Stimulated activated CD4-positive, alpha-beta T cell treated with anti-CD3 and anti-CD28 coated beads, Interleukin-12 subunit alpha, Interleukin-12 subunit beta, amount 100 ng/mL, for 48 hours (primary cell): ENCODE data around the gene OVOL2.
A peak's percentile ranks its signal among the peaks of the same experiment; 100 is the strongest.

Experiments
- DNase-seq, 3 donors: peaks; one replicate each; pipeline ENCODE4 v3.0.0-alpha.2; 2020; ENCODE audit warnings: low read depth in 2 of 3, low spot score in 1 of 3

Gene OVOL2

DNA sequence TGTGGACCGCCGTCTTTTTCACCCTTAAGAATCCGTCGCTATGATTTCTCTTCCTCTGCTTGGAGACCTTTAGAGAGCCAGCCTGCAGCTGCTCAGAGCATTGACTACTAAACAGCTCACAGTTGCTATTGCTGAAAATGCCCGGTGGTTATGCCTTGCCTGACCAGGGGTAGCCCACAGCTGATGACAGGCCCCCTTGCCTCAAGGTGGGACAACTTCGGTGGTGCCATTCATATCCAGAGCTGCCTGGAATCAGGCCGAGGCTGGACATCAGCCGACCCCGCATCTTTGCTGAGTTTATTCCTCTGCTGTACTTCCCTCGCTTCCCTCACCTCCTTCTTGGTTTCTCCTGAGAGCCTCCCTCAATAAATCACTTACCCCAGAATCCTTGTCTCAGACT is 39.6 kb downstream of the OVOL2 start:
- DNase-seq: no peak

DNA sequence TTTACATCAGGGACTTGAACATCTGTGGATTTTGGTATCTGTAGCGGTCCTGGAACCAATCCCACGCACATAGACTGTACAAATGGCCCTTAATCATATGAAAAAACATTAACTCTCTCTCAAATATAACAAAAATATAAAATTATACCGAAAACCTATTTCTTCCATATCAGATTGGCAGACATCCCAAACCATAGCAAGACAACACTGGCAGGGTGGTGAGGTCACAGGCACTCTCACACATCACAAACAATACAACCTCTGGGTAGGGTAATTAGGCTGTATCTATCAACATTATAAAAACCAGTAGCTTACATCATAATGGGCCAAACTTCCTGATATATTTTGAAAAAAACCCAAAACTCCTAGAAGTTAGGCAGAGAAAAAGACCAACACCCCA is 40.9 kb downstream of the OVOL2 start:
- no peak for DNase-seq

DNA sequence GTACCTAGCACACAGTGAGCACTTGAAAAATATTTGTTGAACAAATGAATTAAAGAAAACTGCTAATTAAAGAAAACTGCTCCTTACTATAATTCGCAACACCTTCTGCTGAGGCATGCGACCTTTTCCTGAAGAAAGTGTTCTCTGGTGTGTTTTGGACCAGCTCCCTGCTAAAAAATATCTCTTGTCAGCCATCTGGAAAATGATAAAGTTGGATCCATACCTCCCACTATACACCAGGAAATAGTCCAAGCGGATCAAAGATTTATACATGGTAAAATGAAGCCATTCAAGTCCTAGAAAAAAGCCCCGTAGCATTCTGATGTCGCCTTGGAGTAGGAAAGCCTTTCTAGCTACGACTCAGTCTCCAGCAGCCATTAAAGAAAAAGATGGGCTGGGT is 43.3 kb downstream of the OVOL2 start:
- DNase-seq: no peak

DNA sequence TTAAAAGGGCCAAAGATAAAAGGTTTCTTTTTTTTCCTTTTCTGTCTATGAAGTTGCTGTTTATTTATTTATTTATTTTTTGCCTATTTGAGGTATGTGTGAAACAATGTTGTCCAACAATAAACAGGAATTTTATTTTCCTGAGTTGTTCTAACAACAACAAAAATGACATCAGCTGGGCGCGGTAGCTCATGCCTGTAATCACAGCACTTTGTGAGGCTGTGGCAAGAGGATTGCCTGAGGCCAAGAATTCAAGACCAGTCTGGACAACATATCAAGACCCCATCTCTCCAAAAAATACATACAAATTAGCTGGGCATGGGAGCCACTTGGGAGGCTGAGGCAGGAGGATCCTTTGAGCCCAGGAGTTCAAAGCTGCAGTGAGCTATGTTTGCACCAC is 44.8 kb downstream of the OVOL2 start:
- no peak for DNase-seq

DNA sequence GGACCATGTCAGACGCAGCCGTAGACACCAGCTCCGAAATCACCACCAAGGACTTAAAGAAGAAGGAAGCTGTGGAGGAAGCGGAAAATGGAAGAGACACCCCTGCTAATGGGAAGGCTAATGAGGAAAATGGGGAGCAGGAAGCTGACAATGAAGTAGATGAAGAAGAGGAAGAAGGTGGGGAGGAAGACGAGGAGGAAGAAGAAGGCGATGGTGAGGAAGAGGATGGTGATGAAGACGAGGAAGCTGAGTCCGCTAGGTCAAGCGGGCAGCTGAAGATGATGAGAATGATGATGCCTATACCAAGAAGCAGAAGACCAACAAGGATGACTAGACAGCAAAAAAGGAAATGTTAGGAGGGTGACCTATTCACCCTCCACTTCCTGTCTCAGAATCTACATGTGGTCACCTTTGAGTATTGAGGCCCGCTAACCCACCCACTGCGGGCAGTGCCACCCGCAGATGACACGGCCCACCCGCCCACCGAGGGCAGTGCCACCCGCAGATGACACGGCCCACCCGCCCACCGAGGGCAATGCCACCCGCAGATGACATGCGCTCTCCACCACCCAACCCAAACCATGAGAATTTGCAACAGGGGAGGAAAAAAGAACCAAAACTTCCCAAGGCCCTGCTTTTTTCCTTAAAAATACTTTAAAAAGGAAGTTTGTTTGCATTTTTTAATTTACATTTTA is 45.6 kb downstream of the OVOL2 start:
- no peak for DNase-seq

DNA sequence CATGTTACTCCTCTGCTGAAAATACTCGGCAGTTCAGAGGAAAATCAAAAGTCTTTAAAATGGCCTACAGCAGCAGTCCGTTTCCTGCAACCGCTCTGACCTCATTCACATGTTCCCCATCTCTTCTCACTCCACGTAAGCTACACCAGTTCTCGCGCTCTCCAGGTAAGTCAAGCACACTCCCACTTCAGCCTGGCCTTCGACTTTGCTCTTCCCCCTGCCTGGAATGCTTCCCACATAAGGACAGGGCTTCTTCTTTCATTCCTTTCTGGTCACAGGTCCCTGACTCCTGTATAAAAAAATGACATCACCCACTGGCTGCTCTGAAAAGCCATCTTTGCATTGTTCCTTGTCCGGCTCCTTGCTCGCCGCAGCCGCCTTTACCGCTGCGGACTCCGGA is 46.2 kb downstream of the OVOL2 start:
- DNase-seq: no peak

DNA sequence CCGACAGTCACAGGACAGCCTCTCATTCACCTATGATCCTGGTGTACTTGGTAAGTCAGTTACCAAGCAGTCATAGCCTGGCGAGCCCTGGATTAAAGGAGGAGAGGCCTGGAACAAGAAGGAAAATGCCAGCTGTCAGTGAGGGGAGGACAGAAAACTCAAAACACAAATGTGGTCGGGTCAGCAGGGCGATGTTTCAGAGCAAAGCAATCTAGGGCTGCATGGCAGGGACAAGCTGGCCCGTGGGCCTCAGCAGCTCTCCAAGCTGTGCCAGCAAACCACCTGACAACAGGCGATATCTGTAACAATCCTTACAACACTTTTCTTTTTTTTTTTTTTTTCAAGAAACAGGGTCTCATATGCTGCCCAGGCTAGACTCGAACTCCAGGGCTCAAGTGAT is 48.6 kb downstream of the OVOL2 start:
- DNase-seq: no peak

DNA sequence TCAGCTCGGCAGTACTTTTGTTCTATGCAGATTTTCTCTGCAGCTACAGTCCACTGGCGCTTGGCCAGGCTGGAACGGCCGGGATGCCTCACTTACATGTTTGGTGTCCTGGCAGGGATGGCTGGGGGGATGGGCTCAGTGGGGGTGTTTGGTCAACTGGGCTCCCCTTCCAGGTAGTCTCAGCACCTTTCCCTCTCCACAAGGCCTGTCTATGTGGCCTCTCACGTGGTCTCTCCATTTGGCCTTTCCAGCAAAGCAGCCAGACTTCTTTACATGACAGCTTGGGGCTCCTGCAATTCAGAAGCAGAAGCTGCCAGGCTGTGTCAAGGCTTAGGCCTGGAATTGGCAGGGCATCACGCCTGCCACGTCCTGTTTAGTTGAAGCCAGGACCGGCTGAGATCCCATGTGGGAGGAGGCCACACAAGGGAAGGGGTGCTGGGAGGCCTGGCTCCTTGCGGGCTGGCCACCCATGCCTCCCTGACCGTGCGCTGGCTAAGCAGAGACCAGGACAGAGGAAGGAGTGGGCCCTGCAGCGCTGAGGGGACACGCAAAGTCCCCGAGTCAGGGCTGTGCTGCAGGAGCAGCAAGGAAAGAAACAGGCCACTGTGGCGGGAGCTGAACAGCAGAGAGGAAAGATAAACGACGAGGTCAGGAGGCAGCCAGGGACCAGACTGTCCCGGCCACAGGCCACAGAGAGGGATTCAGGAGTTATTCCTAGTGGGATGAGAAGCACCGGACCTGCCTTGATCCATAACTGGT is 50.0 kb downstream of the OVOL2 start:
- DNase-seq: no peak

DNA sequence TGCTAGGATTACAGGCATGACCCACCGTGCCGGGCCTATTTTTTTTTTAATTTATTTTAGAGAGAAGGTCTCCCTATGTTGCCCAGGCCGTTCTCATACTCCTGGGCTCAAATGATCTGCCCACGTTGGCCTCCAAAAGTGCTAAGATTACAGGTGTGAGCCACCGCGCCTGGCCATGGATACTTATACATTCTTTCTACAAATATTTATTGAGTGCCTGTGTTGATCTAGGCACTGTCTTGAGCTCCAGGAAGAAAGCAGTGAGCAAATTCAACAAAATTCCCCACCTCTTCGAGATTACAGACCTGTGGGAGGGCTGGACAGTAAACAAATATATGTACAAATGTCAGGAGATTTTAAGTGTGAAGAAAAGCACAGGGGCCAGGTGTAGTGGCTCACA is 51.0 kb downstream of the OVOL2 start:
- DNase-seq: no peak

DNA sequence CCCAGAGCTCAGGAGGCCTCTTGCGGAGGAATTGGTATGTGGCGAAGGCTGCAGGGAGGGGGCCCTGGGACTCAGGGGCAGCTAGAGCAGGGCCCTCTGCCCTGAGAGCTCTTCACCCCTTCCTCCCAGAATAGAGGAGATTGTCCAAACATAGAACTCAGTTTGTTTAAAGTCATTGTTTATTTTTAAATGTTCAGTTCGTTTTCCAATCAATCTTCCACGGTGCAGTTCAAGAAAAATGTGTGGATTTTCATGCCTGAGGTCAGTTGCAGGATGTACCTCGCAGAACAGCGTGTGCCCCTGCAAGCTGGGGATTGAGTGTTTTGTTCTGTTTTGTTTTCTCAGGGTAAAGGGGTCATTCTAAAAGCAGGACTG is 51.7 kb downstream of the OVOL2 start:
- DNase-seq: no peak

DNA sequence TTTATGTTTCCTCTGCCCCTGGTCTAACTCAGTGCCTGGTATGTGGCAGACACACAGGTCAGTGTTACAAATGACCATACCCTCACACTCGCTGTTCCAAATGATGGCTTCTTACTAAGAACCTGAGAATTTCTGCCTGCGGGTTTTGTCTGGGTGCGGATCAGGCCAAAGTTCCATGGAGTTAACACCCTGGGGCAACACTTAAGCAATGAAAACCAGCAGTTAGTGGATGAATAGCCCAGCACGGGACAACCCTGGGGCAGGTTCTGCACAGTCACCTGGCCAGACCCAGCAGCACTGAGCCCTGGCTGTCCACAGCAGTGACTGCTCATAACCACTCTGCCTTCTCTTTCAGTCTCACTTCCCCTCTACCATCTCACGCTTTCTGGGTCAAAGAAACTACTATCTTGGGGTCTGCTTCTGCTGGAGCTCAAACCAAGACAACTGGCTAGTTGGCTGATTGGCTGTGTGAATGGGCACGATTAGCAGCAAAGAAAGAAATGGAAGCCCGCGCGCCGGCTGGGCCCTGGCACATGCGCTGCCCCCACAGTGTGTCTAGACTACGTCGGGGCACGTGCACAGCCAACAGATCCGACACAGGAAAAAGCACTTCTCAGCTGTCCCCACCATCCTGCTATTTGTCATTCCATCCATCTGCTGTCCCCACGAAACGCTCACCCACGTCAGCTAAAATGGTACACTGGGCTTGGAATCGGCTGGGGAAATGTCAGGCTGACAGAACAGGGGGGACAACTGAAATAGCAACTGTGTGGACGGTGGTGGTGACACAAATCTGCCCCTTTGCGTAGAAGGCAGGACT is 52.3 kb downstream of the OVOL2 start:
- no peak for DNase-seq

DNA sequence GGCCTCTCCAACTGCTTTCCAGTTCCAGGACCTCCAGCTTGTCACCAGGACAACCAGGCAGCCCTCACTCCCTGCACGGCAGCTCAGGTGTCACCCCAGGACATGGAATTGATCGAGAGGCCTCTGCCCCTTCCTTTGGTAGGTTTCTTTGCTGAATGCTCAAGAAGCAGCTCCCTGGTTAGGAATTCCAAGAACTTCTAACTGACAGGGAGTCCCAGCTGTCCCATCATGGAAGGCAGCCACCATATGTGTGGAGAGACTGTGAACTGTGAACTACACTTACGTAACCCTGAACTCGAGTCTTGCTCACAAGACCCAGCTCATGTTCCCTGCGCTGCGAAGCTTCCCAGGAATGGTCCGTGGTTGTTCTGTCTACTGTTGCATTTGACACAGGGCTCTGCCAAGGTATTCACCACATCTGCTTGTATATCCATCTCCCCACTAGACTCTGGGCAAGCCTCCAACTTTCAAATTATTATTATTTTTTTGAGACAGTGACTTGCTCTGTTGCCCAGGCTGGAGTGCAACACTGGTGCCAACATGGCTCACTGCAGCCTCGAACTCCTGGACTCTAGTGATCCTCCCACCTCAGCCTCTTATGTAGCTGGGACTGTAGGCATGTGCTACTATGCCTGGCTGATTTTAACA is 53.2 kb downstream of the OVOL2 start:
- no peak for DNase-seq

DNA sequence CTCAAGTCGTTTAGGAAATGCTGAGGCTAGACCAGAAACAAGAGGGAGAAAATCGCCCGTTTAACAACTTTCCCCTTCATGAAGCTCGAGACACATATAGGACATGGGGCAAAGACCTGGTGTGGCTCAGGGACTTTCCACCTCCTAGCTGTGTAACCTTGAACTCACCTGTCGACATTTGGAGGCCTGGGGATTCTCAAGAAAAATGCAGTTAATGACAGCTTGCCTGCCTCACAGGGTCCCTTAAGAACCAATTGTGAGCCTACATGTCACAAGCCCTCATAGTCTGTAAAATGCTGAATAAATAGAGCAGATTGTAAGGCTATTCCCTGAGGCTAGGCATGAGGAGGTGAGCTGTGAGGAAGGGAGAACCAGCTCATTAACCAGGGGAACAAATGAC is 53.8 kb downstream of the OVOL2 start:
- no peak for DNase-seq

DNA sequence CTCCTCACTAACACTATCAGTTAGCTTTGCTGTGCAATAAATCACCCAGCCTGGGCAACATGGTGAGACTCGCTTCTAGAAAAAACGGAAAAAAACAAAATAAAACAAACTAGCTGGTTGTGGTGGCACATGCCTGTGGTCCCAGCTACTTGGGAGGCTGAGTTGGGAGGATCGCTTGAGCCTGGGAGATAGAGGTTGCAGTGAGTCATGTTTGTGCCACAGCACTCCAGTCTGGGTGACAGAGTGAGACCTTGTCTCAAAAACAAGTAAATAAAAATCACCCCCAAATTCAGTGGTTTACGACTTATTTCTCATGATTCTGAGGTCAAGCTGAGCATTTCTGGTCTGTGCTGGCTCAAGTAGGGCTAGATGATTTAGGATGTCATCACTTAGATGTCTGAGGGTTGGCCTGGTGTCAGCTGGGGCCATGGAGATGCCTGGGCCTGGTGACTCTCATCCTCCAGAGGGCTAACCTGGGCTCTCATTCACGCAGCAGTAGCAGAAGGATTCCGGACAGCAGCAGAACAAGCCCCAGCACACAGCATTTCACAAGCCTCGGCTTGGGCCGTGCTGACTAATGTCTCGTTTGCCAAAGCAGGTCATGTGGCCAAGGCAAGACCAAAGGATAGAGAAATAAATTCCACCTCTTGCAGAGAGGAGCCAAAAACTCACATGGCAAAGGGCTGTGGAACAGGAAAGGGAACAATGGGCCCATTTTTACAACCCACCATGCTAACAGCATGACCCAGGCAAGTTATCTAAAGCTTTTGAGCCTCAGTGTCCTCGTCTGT is 56.4 kb downstream of the OVOL2 start:
- no peak for DNase-seq

DNA sequence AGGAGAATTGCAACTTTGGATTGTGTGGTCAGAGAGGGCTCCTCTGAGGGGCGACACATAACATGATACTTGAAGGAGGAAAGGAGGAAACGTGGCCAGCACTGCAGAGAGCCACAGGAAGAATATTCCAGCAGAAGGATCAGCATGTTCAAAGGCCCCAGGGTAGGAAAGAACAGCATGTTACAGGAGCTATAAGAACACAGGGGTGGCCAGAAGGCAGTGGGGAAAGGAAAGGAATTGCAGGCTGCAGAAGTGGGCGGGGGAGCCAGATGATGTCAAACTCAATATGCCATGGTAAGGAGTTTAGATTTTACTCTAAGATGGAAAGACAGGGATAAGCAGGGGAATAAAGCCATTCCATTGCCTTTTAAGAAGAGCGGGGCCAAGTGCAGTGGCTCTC is 58.1 kb downstream of the OVOL2 start:
- no peak for DNase-seq

DNA sequence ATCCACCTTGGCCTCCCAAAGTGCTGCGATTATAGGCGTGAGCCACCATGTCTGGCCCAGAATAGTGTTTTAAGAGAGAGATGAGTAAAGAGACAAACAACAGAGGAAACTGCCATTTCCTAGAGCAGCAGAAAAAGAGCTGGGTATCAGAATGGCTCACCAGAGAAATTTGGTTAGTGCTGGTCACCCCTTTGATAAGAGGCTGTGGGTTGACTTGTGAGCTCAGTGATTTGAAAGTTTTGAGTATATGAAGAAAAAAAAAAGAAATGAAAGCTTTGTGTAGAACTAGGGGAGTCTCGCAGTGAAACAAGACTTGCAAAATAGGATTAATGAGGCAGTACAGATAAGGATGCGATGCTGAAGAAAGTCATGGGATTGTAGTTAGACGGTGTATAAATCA is 59.3 kb downstream of the OVOL2 start:
- DNase-seq: no peak

DNA sequence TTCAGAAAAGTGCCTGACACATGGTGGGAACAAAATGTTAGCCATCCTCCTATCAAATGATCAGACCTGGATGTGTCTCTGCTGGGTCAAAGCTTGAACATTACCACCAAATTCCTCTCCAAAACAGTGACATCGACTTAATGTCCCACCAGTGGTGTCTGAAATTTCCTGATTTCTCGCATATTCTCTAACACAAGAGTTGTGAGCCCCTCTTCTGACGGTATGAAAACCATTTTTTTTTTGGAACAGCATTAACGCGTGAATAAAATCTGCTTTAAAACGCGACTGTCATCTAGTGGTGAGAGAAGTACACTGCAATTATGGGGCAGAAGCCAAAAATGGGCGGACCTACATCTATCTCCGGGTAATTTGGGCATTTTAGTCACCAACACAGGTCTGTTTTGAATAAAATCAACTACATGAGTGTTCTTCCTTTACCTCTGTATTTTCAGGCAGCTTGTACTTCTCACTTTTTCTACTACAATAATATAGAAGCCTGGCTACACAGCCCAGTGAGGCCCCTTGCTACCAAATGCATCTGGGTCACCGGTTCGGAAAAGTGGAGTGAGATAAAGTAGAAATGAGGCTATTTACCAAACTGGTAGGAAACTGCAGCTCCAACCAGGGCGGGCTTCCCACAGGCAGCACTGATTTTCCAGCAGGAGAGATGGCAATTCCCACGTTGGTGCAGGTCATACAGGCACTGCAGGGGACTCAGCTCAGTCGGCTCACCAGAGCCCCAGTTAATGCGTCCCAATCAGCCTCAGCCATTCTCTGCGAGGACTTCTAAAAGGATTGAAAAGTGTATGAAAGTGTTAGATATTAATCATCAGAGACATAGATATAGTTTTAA is 61.5 kb downstream of the OVOL2 start:
- peak in 2 of 3 donors; percentile 14 to 52 for DNase-seq

DNA sequence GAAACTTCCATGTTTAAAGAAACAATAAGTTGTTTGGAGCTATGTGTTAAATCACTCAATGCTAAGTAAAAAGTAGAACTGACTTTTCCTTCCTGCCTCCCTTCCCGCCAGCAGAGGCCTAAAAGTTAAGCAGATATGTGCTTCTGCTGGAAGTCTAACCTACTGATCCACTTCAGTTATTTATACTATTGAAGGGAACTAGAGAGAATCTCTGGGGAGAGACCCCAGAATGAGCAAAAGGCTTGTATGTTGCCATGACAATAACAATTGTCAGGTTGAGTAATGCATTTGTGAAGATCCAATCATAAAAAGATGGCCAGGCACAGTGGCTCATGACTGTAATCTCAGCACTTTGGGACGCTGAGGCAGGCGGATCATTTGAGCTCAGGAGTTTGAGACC is 64.2 kb downstream of the OVOL2 start:
- no peak for DNase-seq

DNA sequence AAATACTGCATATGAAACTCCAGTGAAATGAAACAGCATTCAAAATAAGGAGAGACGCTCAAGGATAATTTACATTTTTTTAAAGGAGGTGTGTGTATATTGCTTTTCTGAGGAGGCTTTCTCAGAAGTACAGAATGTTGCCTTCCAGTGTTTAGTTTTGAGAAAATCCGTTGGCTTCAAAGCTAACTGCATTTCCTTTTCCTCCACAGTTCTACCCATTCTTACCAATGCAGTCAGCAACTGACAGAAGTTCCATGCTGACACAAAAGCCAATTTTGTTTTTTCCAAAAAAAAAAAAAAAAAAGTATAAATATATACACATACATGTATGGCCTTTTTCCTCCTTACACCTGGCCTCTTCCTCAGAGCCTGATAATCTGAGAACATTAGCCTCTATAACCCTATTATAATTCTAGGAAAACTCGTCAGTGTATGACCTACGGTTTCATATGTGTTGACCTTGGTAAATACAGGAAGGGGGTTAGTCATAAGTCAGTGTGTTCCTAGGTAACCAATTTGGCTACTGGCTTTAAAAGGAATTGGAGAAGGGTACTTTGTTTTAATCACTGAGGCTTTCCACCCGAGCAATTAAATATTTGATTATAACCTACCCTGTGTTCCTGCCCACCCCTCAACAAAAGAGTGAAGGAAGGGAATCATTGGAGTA is 64.7 kb downstream of the OVOL2 start:
- DNase-seq: no peak
